NCI-H1694 (cell line): ENCODE measurements around the gene KLHL29.

ENCODE experiments used
- DNase-seq: peaks from one replicate; lab custom pipeline; 2025; lab: John Stamatoyannopoulos, UW

KLHL29 gene

GRCh38 chr2:23632831-23633395 lies 247.9 kb downstream of the KLHL29 start:
- no peak for DNase-seq

- DNase-seq = no peak
Measured at GRCh38 chr2:23633966-23634365, 249.0 kb downstream of the KLHL29 start.

- no peak for DNase-seq
Measured at GRCh38 chr2:23635442-23636340, 250.7 kb downstream of the KLHL29 start.

GRCh38 chr2:23636426-23636825 lies 251.4 kb downstream of the KLHL29 start:
- DNase-seq = no peak

GRCh38 chr2:23637011-23637778 lies 252.2 kb downstream of the KLHL29 start:
- DNase-seq = no peak

- no peak for DNase-seq
Measured at GRCh38 chr2:23639406-23639982, 254.5 kb downstream of the KLHL29 start.

GRCh38 chr2:23640711-23641110 lies 255.7 kb downstream of the KLHL29 start:
- no peak for DNase-seq

- no peak for DNase-seq
Measured at GRCh38 chr2:23642516-23642915, 257.5 kb downstream of the KLHL29 start.

- no peak for DNase-seq
Measured at GRCh38 chr2:23645230-23645808, 260.3 kb downstream of the KLHL29 start.

GRCh38 chr2:23647563-23647962 lies 262.6 kb downstream of the KLHL29 start:
- no peak for DNase-seq

- DNase-seq = no peak
Measured at GRCh38 chr2:23649303-23649702, 264.3 kb downstream of the KLHL29 start.

- DNase-seq = peak; percentile 64
Measured at GRCh38 chr2:23649819-23650218, 264.8 kb downstream of the KLHL29 start.

GRCh38 chr2:23651187-23652080 lies 266.5 kb downstream of the KLHL29 start:
- no peak for DNase-seq

- DNase-seq = no peak
Measured at GRCh38 chr2:23653326-23653725, 268.3 kb downstream of the KLHL29 start.

- no peak for DNase-seq
Measured at GRCh38 chr2:23654756-23655155, 269.8 kb downstream of the KLHL29 start.

GRCh38 chr2:23655934-23656596 lies 271.1 kb downstream of the KLHL29 start:
- DNase-seq = no peak

GRCh38 chr2:23656597-23656973 lies 271.6 kb downstream of the KLHL29 start:
- DNase-seq = no peak

- DNase-seq = no peak
Measured at GRCh38 chr2:23657371-23657770, 272.4 kb downstream of the KLHL29 start.

GRCh38 chr2:23657934-23658333 lies 273.0 kb downstream of the KLHL29 start:
- no peak for DNase-seq

GRCh38 chr2:23658466-23658942 lies 273.5 kb downstream of the KLHL29 start:
- DNase-seq = no peak
